K562 (cell line): Measurements from ENCODE around the gene PIP4K2A.
"Not testable (repeated sequence)": the region's sequence is repeated elsewhere in the genome, so short reads cannot be mapped to it uniquely, and the experiment has no call there.

ENCODE experiments used
- ATF3 ChIP-seq, 2 experiments: fragments of 450-650 bp in 1 of 2; sonication (generic) in 1 of 2; formaldehyde crosslinking in 1 of 2; IDR thresholded peaks in 1 of 2; conservative IDR thresholded peaks in 1 of 2; 2 replicates each; pipeline versions ENCODE4 v1.6.1 to v1.8.1; 2016 to 2023; ENCODE audit warnings: mild to moderate bottlenecking in 2 of 2, moderate library complexity in 2 of 2, inconsistent platforms in 1 of 2, missing genetic modification reagents in 1 of 2
- E4F1 ChIP-seq: fragments of 250-450 bp; sonication (Bioruptor Pico); IDR thresholded peaks from 2 replicates; pipeline ENCODE4 v1.5.0; 2021; ENCODE audit warnings: mild to moderate bottlenecking, borderline replicate concordance
- FIP1L1 ChIP-seq: fragments of 200-400 bp; formaldehyde crosslinking; IDR thresholded peaks from 2 replicates; pipeline ENCODE4 v1.6.1; 2018; ENCODE audit warnings: mild to moderate bottlenecking, low read depth, low read length; ENCODE audit not compliant: poor library complexity, severe bottlenecking
- NCOR1 ChIP-seq: fragments of 450-650 bp; IDR thresholded peaks from 2 replicates; pipeline ENCODE4 v1.6.1; 2016; ENCODE audit warnings: mild to moderate bottlenecking, moderate library complexity
- NRF1 ChIP-seq, 2 experiments: fragments of 450-650 bp; IDR thresholded peaks in 1 of 2; conservative IDR thresholded peaks in 1 of 2; 2 replicates each; pipeline ENCODE4 v1.6.1; 2014; ENCODE audit warnings: mild to moderate bottlenecking in 2 of 2
- PHB ChIP-seq: fragments of 250-450 bp; sonication (Bioruptor Pico); IDR thresholded peaks from 2 replicates; pipeline ENCODE4 v1.5.0; 2021
- SMC3 ChIP-seq: conservative IDR thresholded peaks from 2 replicates; pipeline ENCODE4 v1.6.1; 2011; ENCODE audit warnings: low read depth, low read length, improper control_type of control experiment; ENCODE audit not compliant: insufficient read depth
- SREBF1 ChIP-seq: fragments of 150-350 bp; IDR thresholded peaks from 2 replicates; pipeline ENCODE4 v1.6.1; 2014; ENCODE audit warnings: antibody characterized with exemption, low read depth, low read length, borderline replicate concordance
- STAT5A ChIP-seq: IDR thresholded peaks from 2 replicates; pipeline ENCODE4 v1.6.1; 2012; ENCODE audit warnings: low read length, inconsistent platforms, borderline replicate concordance
- ZC3H11A ChIP-seq: IDR thresholded peaks from 2 replicates; pipeline ENCODE4 v1.6.1; 2012; ENCODE audit warnings: low read depth, low read length, improper control_type of control experiment
- TF ChIP-seq, protein P1 (sequence below): fragments of 450-650 bp; IDR thresholded peaks from 2 replicates; pipeline ENCODE4 v1.7.0; 2016; ENCODE audit warnings: borderline replicate concordance
- TF ChIP-seq, protein P2 (sequence below), 2 experiments: fragments of 150-350 bp in 1 of 2; IDR thresholded peaks; 2 replicates each; pipeline ENCODE4 v1.6.1; 2012 to 2016; ENCODE audit warnings: low read depth in 2 of 2, low read length in 2 of 2, mild to moderate bottlenecking in 1 of 2, moderate library complexity in 1 of 2
- TF ChIP-seq, protein P3 (sequence below), 3 experiments: IDR thresholded peaks in 2 of 3; conservative IDR thresholded peaks in 1 of 3; 2 replicates each; pipeline ENCODE4 v1.5.1; 2011 to 2012; ENCODE audit warnings: low read length in 3 of 3, mild to moderate bottlenecking in 3 of 3, control low read depth in 2 of 3, improper control_type of control experiment in 1 of 3, inconsistent platforms in 1 of 3, low read depth in 1 of 3, mixed read lengths in 1 of 3, moderate library complexity in 1 of 3; ENCODE audit not compliant: insufficient read depth in 2 of 3
- TF ChIP-seq, protein P4 (sequence below), 2 experiments: fragments of 450-650 bp; formaldehyde crosslinking in 1 of 2; IDR thresholded peaks; 2 replicates each; pipeline versions ENCODE4 v1.4.0 to v1.6.1; 2014 to 2020; ENCODE audit warnings: mild to moderate bottlenecking in 2 of 2, borderline replicate concordance in 1 of 2, low read depth in 1 of 2

- TF ChIP-seq, protein P1, sequence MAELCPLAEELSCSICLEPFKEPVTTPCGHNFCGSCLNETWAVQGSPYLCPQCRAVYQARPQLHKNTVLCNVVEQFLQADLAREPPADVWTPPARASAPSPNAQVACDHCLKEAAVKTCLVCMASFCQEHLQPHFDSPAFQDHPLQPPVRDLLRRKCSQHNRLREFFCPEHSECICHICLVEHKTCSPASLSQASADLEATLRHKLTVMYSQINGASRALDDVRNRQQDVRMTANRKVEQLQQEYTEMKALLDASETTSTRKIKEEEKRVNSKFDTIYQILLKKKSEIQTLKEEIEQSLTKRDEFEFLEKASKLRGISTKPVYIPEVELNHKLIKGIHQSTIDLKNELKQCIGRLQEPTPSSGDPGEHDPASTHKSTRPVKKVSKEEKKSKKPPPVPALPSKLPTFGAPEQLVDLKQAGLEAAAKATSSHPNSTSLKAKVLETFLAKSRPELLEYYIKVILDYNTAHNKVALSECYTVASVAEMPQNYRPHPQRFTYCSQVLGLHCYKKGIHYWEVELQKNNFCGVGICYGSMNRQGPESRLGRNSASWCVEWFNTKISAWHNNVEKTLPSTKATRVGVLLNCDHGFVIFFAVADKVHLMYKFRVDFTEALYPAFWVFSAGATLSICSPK = not testable (repeated sequence)
- TF ChIP-seq E4F1 (CRISPR knock-in tag); SMC3; FIP1L1; SREBF1; PHB (CRISPR knock-in tag); STAT5A; ZC3H11A; ATF3 (CRISPR knock-in tag; conservative IDR thresholded peaks at IDR 0.05); NRF1 (conservative IDR thresholded peaks at IDR 0.05 in 1 of 2, IDR thresholded peaks at IDR 0.05 in 1 of 2); NCOR1: not testable (repeated sequence)
- TF ChIP-seq, protein P2, sequence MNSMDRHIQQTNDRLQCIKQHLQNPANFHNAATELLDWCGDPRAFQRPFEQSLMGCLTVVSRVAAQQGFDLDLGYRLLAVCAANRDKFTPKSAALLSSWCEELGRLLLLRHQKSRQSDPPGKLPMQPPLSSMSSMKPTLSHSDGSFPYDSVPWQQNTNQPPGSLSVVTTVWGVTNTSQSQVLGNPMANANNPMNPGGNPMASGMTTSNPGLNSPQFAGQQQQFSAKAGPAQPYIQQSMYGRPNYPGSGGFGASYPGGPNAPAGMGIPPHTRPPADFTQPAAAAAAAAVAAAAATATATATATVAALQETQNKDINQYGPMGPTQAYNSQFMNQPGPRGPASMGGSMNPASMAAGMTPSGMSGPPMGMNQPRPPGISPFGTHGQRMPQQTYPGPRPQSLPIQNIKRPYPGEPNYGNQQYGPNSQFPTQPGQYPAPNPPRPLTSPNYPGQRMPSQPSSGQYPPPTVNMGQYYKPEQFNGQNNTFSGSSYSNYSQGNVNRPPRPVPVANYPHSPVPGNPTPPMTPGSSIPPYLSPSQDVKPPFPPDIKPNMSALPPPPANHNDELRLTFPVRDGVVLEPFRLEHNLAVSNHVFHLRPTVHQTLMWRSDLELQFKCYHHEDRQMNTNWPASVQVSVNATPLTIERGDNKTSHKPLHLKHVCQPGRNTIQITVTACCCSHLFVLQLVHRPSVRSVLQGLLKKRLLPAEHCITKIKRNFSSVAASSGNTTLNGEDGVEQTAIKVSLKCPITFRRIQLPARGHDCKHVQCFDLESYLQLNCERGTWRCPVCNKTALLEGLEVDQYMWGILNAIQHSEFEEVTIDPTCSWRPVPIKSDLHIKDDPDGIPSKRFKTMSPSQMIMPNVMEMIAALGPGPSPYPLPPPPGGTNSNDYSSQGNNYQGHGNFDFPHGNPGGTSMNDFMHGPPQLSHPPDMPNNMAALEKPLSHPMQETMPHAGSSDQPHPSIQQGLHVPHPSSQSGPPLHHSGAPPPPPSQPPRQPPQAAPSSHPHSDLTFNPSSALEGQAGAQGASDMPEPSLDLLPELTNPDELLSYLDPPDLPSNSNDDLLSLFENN (IDR thresholded peaks at IDR 0.05; ENCODE audit: low read depth in 2 of 2, low read length in 2 of 2) = not testable (repeated sequence)
- TF ChIP-seq, protein P3, sequence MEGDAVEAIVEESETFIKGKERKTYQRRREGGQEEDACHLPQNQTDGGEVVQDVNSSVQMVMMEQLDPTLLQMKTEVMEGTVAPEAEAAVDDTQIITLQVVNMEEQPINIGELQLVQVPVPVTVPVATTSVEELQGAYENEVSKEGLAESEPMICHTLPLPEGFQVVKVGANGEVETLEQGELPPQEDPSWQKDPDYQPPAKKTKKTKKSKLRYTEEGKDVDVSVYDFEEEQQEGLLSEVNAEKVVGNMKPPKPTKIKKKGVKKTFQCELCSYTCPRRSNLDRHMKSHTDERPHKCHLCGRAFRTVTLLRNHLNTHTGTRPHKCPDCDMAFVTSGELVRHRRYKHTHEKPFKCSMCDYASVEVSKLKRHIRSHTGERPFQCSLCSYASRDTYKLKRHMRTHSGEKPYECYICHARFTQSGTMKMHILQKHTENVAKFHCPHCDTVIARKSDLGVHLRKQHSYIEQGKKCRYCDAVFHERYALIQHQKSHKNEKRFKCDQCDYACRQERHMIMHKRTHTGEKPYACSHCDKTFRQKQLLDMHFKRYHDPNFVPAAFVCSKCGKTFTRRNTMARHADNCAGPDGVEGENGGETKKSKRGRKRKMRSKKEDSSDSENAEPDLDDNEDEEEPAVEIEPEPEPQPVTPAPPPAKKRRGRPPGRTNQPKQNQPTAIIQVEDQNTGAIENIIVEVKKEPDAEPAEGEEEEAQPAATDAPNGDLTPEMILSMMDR (IDR thresholded peaks at IDR 0.05 in 2 of 3, conservative IDR thresholded peaks at IDR 0.05 in 1 of 3; ENCODE audit: insufficient read depth in 2 of 3, low read depth in 1 of 3, low read length in 3 of 3) = not testable (repeated sequence)
- TF ChIP-seq, protein P4, sequence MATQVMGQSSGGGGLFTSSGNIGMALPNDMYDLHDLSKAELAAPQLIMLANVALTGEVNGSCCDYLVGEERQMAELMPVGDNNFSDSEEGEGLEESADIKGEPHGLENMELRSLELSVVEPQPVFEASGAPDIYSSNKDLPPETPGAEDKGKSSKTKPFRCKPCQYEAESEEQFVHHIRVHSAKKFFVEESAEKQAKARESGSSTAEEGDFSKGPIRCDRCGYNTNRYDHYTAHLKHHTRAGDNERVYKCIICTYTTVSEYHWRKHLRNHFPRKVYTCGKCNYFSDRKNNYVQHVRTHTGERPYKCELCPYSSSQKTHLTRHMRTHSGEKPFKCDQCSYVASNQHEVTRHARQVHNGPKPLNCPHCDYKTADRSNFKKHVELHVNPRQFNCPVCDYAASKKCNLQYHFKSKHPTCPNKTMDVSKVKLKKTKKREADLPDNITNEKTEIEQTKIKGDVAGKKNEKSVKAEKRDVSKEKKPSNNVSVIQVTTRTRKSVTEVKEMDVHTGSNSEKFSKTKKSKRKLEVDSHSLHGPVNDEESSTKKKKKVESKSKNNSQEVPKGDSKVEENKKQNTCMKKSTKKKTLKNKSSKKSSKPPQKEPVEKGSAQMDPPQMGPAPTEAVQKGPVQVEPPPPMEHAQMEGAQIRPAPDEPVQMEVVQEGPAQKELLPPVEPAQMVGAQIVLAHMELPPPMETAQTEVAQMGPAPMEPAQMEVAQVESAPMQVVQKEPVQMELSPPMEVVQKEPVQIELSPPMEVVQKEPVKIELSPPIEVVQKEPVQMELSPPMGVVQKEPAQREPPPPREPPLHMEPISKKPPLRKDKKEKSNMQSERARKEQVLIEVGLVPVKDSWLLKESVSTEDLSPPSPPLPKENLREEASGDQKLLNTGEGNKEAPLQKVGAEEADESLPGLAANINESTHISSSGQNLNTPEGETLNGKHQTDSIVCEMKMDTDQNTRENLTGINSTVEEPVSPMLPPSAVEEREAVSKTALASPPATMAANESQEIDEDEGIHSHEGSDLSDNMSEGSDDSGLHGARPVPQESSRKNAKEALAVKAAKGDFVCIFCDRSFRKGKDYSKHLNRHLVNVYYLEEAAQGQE (IDR thresholded peaks at IDR 0.05; ENCODE audit: borderline replicate concordance) = not testable (repeated sequence)
- TF ChIP-seq, protein P4 (CRISPR knock-in tag; IDR thresholded peaks at IDR 0.05; ENCODE audit: low read depth) = not testable (repeated sequence)
- peak; percentile 89 for TF ChIP-seq ATF3 (IDR thresholded peaks at IDR 0.05)
Observed at GRCh38 chr10:22718659-22719058, 4.3 kb upstream of the PIP4K2A start.
